Right lobe of liver (tissue), 6 donors: Measurements from ENCODE around the gene C9orf50. TPM values are rescaled to one million over a fixed set of nuclear protein-coding genes. Genes with fewer than 3 reads are reported as not detected.
A peak's percentile ranks its signal among the peaks of the same experiment; 100 is the strongest.

Experiments used
- ATAC-seq, 4 donors: fragments of 200-7000 bp; cut with Tn5 transposase; one replicate each; pipeline ENCODE4 v1.9.1; 2020; ENCODE audit warnings: mild to moderate bottlenecking in 4 of 4, moderate library complexity in 4 of 4
- DNase-seq, 3 donors: peaks; one replicate each; pipeline ENCODE4 v3.0.0-alpha.2; 2020
- H3K27ac ChIP-seq, 3 donors: fragments of 200-600 bp; one replicate each; pipeline ENCODE4 v1.8.0; 2022
- H3K27me3 ChIP-seq, 2 donors: fragments of 200-600 bp; one replicate each; pipeline ENCODE4 v1.8.0; 2022
- H3K36me3 ChIP-seq, 4 donors: fragments of 200-600 bp; sonication (generic) in 1 of 4; one replicate each; pipeline versions ENCODE4 v1.5.1 to v1.8.0; 2017 to 2022; ENCODE audit warnings: control low read depth in 1 of 4
- H3K4me1 ChIP-seq, 4 donors: fragments of 200-600 bp; sonication (generic) in 1 of 4; one replicate each; pipeline versions ENCODE4 v1.5.1 to v1.8.0; 2017 to 2022; ENCODE audit warnings: control low read depth in 1 of 4
- H3K4me3 ChIP-seq, 3 donors: fragments of 200-600 bp; one replicate each; pipeline ENCODE4 v1.8.0; 2022
- H3K9me3 ChIP-seq, 4 donors: fragments of 200-600 bp; sonication (generic) in 1 of 4; one replicate each; pipeline versions ENCODE4 v1.5.1 to v1.8.0; 2017 to 2022; ENCODE audit warnings: control low read depth in 1 of 4
- POLR2A ChIP-seq: fragments of 450-650 bp; IDR thresholded peaks from one replicate; pipeline ENCODE4 v1.6.1; 2017; ENCODE audit warnings: antibody characterized with exemption, mild to moderate bottlenecking
- WGBS: methylation state at CpG from one replicate; pipeline ENCODE4 v1.1.6; 2018; ENCODE audit warnings: low coverage, low lambda C conversion rate; ENCODE audit not compliant: insufficient coverage; ENCODE audit errors: missing lambda C conversion rate; 5-methylcytosine and 5-hydroxymethylcytosine counted together
- intact Hi-C, 2 donors: fragments of 100-400 bp; cut with DNase I; formaldehyde crosslinking; loops; one replicate each; pipeline versions ENCODE4 v1.11.2 to v1.14.1; 2022
- total RNA-seq, 6 experiments: library from RNA; depleted of rRNA in 2 of 6; stranded (reverse); fragments of >200 nt in 2 of 6; fragmentation: NEBNext Ultra II Directional in 3 of 6; extraction: Animal tissue kit (Norgen Biotek cat#: 25700) in 3 of 6; gene quantifications; one replicate each; pipeline versions ENCODE4 v1.1.0 to v1.2.4, GENCODE V29; 2016 to 2023
- TF ChIP-seq, protein P1 (sequence below), 4 donors: fragments of 200-600 bp in 3 of 4; fragments of 450-650 bp in 1 of 4; IDR thresholded peaks; one replicate each; pipeline versions ENCODE4 v1.5.1 to v1.8.0; 2016 to 2022; ENCODE audit warnings: antibody characterized with exemption in 4 of 4, mild to moderate bottlenecking in 2 of 4
- donor health status: DM: no; HTN: yes; CAD: no.
- donor health status: DM: no; HTN: no; CAD: no.
- donor health status: DM: no; HTN: no; CAD: no.
- donor health status: DM: no; HTN: yes; CAD: no.
- donor health status: DM: no; HTN: yes; CAD: no.

Gene C9orf50
- total RNA-seq, 6 experiments from 2014 or later = not detected

DNA sequence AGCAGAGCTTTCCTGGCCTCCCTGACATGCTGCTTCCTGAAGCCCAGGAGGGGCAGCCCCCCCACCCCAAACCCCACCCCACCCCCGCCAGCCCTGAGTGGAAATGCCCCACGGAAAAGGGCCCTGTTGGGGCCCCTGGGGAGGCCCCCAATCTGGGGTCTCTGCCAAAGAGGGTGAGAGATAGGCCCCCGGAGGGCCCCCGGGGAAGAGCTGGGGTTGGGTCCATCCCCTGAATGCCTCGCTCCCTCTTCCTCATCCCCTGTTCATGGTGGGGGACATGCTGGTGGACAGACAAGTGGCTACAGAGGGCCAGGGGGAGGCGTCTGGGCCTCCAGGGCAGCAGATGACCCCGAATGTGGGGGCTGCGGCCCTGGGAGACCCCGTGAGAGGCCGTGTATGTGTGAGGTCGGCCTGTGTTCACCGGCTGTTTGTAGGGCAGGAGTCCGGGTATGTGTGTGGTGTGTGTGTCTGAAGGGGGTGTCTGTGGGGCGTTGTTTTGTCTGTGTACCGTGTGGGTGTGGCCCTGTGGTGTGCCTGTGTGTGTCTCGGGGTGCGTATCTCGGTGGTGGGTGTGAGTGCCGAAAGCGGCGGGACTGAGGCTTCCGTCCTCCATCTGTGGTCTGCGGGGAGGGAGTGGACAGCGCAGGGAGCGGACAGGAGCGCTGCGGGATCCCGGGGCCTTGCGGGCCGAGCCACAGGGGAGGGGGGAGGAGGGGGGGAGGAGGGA, 11.3 kb downstream of the C9orf50 start:
- Histone ChIP-seq H3K9me3 (no peaks in the 10 kb centered on the region), H3K27me3 (no peaks in the 10 kb centered on the region), H3K4me1 (peaks cover 0 to 30% (median 10%) of the 10 kb centered on the region in 4 donors), H3K36me3 (no peaks in the 10 kb centered on the region), H3K4me3 (peak overlapping the region in 2 of 3 donors; percentile 49 to 59), H3K27ac (peak overlapping the region; percentile 6 to 94 (median 72))
- intact Hi-C loops = loop anchor here (10.0 kb wide), 3 partner anchors 105 to 455 kb away; partner anchors contain the start of gene IER5L (in 1 of the 2)
- 3% methylated on average over 12 of the region's 30 CpGs for WGBS
- DNase-seq = peak in 1 of 3 donors; percentile 53
- ATAC-seq = peak in 3 of 4 donors; percentile 2 to 20 (median 5)
- TF ChIP-seq, protein P1, sequence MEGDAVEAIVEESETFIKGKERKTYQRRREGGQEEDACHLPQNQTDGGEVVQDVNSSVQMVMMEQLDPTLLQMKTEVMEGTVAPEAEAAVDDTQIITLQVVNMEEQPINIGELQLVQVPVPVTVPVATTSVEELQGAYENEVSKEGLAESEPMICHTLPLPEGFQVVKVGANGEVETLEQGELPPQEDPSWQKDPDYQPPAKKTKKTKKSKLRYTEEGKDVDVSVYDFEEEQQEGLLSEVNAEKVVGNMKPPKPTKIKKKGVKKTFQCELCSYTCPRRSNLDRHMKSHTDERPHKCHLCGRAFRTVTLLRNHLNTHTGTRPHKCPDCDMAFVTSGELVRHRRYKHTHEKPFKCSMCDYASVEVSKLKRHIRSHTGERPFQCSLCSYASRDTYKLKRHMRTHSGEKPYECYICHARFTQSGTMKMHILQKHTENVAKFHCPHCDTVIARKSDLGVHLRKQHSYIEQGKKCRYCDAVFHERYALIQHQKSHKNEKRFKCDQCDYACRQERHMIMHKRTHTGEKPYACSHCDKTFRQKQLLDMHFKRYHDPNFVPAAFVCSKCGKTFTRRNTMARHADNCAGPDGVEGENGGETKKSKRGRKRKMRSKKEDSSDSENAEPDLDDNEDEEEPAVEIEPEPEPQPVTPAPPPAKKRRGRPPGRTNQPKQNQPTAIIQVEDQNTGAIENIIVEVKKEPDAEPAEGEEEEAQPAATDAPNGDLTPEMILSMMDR (IDR thresholded peaks at IDR 0.05) = no peak
- no peak for TF ChIP-seq POLR2A

DNA sequence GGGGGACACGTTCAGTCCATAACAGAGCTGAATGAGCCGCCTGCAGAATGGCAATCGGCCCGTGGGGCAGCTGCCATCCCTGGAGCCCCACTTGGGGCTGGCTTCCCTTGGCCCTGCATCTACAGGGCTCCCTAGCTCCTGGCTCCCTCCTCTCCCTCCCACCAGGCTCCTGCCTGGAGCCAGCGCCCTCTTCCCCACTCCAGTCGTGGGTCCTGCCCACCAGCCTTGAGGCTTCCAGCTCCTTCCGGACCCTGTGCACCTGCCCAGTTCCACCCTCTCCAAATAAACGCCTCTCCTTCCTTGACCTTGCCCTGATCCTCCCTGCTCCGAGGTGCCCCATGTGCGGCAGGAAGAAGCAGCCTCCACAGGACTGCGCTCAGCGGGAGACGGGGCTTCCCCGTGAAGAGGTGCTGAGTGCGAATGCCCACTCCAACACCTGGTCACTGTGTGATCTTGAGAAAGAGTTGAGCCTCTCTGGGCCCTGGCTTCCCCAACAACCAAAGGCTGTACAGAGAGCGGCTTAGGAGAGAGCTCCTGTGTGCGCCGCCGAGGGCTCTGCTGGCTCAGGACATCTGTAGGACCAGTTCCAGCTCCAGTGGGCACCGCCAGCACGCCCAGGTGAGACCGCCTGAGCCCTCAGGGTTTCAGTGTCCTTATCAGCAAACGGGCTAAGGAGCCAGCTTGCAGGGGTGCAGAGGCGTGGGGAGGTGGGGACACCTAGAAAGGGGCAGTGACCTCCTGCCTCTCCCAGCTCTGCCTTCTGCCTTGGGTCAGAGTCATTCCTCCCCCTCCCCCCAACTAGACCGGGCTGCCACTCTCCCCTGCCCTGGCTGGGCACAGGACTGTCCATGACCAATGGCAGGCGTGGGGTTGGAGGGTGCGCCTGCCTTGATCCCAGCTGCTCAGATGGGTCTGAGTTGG, 12.1 kb downstream of the C9orf50 start:
- intact Hi-C loops = loop anchor here (10.0 kb wide), 2 partner anchors 104 to 434 kb away; partner anchors contain the start of gene IER5L (in 1 of the 2)
- peak in 1 of 3 donors; percentile 57 for DNase-seq

DNA sequence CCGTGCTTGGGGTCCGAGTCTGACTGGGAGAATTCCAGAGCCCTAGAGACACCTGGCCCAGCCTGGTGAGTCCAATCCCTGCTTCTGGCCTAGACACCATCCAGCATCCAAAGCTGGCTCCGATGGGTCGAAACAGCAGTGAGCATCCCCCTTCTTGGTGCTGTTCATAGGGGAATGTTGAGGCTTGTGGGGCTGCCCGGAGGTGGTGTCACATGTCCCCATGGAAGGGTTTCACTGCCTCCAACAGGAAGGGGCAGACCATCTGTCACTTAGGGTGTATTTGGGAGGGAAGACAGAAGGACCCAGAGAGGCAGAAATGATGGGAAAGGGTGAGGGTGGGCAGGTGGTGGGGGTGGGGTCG, 13.9 kb downstream of the C9orf50 start:
- no peak overlapping the region for H3K4me3 ChIP-seq
- H3K27me3 ChIP-seq = no peaks in the 10 kb centered on the region
- 16% methylated on average over 2 of the region's 6 CpGs for WGBS
- no peak for ATAC-seq
- peak overlapping the region; percentile 66 to 99 (median 93) for H3K27ac ChIP-seq
- DNase-seq = no peak
- intact Hi-C loops = loop anchor here (10.0 kb wide), 2 partner anchors 102 to 432 kb away; partner anchors contain the start of gene IER5L (in 1 of the 2)
- peaks cover 0 to 30% (median 10%) of the 10 kb centered on the region in 4 donors for H3K4me1 ChIP-seq
- H3K36me3 ChIP-seq = no peaks in the 10 kb centered on the region
- TF ChIP-seq, protein P1 (IDR thresholded peaks at IDR 0.05) = no peak
- no peak for TF ChIP-seq POLR2A
- no peaks in the 10 kb centered on the region for H3K9me3 ChIP-seq

More for the DNA sequence above, 12.1 kb downstream of the C9orf50 start:
- Histone ChIP-seq H3K27ac (peak overlapping the region; percentile 6 to 94 (median 72)), H3K4me3 (no peak overlapping the region), H3K4me1 (peaks cover 0 to 30% (median 10%) of the 10 kb centered on the region in 4 donors), H3K27me3 (no peaks in the 10 kb centered on the region), H3K36me3 (no peaks in the 10 kb centered on the region), H3K9me3 (no peaks in the 10 kb centered on the region)
- 26% methylated on average over 4 of the region's 27 CpGs for WGBS
- peak in 2 of 4 donors; percentile 12 to 13 for ATAC-seq
- no peak for TF ChIP-seq POLR2A
- TF ChIP-seq, protein P1 (IDR thresholded peaks at IDR 0.05) = no peak
